GM12875 (cell line): ENCODE measurements around the gene CDH20.

ENCODE experiments used
- H3K4me3 ChIP-seq: one replicate; pipeline ENCODE4 v1.5.1; 2011; ENCODE audit warnings: low read depth, low read length, control low read depth
- CTCF ChIP-seq: IDR thresholded peaks from 2 replicates; pipeline ENCODE4 v1.5.1; 2011; ENCODE audit warnings: low read depth, mild to moderate bottlenecking, control low read depth, inconsistent platforms, low read length, moderate library complexity, borderline replicate concordance; ENCODE audit not compliant: insufficient read depth

The CDH20 gene

GRCh38 chr18:61333271-61333745, at the start of gene CDH20:
TSS of gene CDH20 (plus strand) at chr18:61333430.
- no peak within 1 kb of the TSS for H3K4me3 ChIP-seq
- TF ChIP-seq CTCF = no peak

- H3K4me3 ChIP-seq = no peak overlapping the region
- no peak for TF ChIP-seq CTCF
These were observed 49.2 kb upstream of the CDH20 start for GRCh38 chr18:61284039-61284438.

DNA sequence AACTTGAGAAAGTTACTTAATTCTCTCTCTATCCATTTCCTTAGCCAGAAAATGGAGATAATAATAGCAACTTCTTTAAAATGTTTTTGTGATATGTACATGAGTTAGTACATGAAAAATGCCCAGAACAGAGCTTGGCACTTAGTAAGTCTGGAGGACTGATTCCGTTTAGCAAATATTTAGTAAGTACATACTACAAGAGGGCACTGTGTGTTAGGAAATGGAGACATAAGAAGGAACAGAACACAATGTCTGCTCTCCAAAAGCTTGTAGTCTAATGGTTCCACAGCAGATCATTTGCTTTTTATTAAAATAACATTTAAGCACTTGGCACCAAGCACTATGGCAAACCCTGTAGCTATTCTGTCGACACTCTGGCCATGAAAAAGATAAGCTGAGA, 47.5 kb upstream of the CDH20 start:
- TF ChIP-seq CTCF = no peak
- no peak overlapping the region for H3K4me3 ChIP-seq

- H3K4me3 ChIP-seq = no peak overlapping the region
- TF ChIP-seq CTCF = no peak
These were observed 46.4 kb upstream of the CDH20 start for GRCh38 chr18:61286867-61287266.

GRCh38 chr18:61290616-61291015, 42.6 kb upstream of the CDH20 start:
- no peak for TF ChIP-seq CTCF
- H3K4me3 ChIP-seq = no peak overlapping the region

DNA sequence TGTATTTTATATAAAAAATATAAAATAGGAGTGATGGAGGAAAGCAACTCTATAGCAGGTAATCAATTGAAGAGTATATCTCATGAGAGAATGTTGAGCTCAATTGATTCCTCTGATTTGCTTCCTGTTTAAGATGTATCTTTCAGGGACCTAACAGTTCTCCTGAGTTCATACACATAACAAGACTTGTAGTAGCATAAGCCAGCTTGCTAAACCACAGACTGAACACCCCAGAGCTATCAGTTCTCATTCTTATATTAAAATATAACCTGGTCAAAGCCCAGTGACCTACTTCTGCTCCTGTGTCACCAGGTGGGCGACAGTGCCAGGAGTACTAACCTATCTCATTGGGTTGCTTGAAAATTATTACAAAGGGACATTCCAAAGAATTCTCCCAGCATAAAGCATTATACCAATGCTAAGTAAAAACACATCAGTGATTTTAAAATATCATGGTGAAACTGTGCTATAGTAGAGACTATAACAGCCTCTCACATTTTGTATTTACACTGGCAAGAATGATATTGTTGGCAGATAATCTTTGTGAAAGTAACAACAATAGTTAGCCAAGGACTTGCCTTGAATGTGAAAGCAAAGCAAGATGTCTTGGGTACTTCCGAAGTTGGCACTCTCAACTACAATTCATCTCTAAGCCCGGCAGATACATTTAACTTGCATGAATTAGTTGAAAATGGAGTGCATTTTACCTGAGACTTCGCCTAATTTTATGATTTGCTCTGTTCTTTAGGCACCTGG, 40.8 kb upstream of the CDH20 start:
- no peak for TF ChIP-seq CTCF

DNA sequence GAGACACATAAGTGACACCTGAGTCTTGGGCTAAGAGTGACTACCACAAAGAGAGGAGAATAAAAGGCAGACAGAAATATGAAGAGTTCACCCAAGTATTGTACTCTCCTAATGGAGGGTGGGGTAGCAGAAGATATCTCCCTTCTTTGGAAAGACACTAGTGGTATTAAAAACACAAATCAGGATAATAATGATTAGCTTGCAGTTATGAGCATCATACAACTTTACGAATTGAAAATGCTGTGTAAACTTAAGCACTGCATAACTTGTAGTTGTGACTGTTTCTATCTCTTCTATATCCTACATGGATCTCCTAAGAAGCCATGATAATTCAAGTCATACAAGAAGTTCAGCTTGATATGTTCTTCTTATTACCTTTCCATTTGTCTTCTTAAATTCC, 38.1 kb upstream of the CDH20 start:
- TF ChIP-seq CTCF = no peak

More for the DNA sequence above, 40.8 kb upstream of the CDH20 start:
- no peak overlapping the region for H3K4me3 ChIP-seq

More for the DNA sequence above, 38.1 kb upstream of the CDH20 start:
- H3K4me3 ChIP-seq = no peak overlapping the region
